ENCODE results near the gene PLAAT4. TPM values are rescaled to one million over a fixed set of nuclear protein-coding genes. Genes with fewer than 3 reads are reported as not detected.

PLAAT4 gene
- polyA plus RNA-seq, 2 of the 4 experiments (the other 2 are of a cell fraction), result 0.74 to 1.6 TPM

DNA sequence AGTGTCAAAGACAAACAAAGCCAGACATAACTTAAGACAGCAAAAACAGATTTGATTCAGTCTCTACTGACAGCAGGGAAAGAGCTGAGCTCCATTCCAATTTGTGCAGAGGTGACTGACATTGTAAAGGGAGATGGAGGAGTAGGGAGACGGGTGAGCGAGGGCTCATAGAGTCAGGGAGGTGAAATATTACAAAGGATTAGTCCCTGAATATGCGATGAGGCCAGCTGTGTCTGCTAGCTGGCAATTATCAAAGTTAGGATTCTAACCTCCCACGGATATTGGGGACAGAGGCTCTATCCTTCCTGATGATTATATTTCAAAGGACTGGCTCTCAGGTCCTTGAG is 18.2 kb downstream of the PLAAT4 start:
- Histone ChIP-seq H3K4me3 (no peak overlapping the region), H3K4me2 (no peak overlapping the region), H3K9me3 (no peaks in the 10 kb centered on the region), H3K27ac (no peak overlapping the region), H3K4me1 (no peaks in the 10 kb centered on the region)
- ATAC-seq (no peak), DNase-seq (ENCODE audit: low read depth in 1 of 2, low spot score in 1 of 2) (no peak), FAIRE-seq (no peak)
- TF ChIP-seq NR3C1 (IDR thresholded peaks at IDR 0.05) (no peak), MAFK (IDR thresholded peaks at IDR 0.05; ENCODE audit: partially characterized antibody) (no peak), KDM5A (IDR thresholded peaks at IDR 0.05) (no peak), POLR2A (IDR thresholded peaks at IDR 0.05; ENCODE audit: low read length) (no peak), HMGXB4 (CRISPR knock-in tag; IDR thresholded peaks at IDR 0.05; ENCODE audit: borderline replicate concordance) (no peak), PHF8 (IDR thresholded peaks at IDR 0.05; ENCODE audit: borderline replicate concordance, low read depth) (no peak), ZC3H11A (IDR thresholded peaks at IDR 0.05) (no peak), E2F6 (IDR thresholded peaks at IDR 0.05; ENCODE audit: borderline replicate concordance, low read depth) (no peak), FOXS1 (CRISPR knock-in tag; IDR thresholded peaks at IDR 0.05) (no peak), ELK1 (IDR thresholded peaks at IDR 0.05; ENCODE audit: low read depth, low read length) (no peak), TP53 (CRISPR knock-in tag; IDR thresholded peaks at IDR 0.05) (no peak), ZNF302 (CRISPR knock-in tag; IDR thresholded peaks at IDR 0.05) (no peak), ZFP36 (IDR thresholded peaks at IDR 0.05; ENCODE audit: borderline replicate concordance, partially characterized antibody) (no peak), RNF2 (IDR thresholded peaks at IDR 0.05; ENCODE audit: borderline replicate concordance, low read depth) (no peak), EP300 (IDR thresholded peaks at IDR 0.05) (no peak), PBX3 (IDR thresholded peaks at IDR 0.05) (no peak), RARB (CRISPR knock-in tag; IDR thresholded peaks at IDR 0.05) (no peak)
- TF ChIP-seq, protein P1, sequence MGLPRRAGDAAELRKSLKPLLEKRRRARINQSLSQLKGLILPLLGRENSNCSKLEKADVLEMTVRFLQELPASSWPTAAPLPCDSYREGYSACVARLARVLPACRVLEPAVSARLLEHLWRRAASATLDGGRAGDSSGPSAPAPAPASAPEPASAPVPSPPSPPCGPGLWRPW (IDR thresholded peaks at IDR 0.05), result no peak
- TF ChIP-seq, protein P2, sequence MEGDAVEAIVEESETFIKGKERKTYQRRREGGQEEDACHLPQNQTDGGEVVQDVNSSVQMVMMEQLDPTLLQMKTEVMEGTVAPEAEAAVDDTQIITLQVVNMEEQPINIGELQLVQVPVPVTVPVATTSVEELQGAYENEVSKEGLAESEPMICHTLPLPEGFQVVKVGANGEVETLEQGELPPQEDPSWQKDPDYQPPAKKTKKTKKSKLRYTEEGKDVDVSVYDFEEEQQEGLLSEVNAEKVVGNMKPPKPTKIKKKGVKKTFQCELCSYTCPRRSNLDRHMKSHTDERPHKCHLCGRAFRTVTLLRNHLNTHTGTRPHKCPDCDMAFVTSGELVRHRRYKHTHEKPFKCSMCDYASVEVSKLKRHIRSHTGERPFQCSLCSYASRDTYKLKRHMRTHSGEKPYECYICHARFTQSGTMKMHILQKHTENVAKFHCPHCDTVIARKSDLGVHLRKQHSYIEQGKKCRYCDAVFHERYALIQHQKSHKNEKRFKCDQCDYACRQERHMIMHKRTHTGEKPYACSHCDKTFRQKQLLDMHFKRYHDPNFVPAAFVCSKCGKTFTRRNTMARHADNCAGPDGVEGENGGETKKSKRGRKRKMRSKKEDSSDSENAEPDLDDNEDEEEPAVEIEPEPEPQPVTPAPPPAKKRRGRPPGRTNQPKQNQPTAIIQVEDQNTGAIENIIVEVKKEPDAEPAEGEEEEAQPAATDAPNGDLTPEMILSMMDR (IDR thresholded peaks at IDR 0.05), result no peak
- CTCF ChIA-PET, result no interaction called here
- WGBS (ENCODE audit: missing lambda C conversion rate), result 78% methylated on average over 4 of the region's 4 CpGs
- POLR2A ChIA-PET, result no interaction called here

DNA sequence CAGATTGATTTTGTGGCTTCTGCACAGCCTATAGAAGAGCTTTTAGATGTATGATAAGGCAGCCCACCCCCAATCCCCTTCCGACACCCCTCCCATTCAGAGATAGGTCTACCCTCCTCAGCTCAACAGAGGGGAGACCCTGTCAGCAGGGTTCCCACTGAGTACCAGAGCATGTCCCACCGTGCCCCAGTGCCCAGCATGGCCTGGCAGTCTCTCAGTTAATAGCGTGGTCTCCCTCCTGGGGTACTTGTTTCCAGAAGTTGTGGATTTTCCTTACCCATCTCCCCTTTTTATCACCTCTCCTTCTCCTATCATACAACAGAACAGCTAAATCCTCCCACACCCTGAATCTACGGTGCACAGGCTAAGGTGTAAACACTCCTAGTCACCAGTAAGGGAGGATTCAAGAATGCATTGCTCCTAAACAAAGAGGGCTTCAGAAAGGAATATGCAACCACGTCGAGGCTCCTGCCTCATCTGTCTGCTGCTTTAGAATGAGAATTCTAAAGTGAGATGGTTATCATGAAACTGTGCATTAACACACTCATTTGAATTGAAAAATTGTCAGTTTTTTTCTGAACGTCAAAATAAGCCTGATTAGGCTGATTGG is 19.9 kb downstream of the PLAAT4 start:
- ChIA-PET CTCF (no interaction called here), POLR2A (no interaction called here)
- H3K4me2 ChIP-seq, result no peak overlapping the region
- peaks cover 5% of the 10 kb centered on the region; the same call in 1 of the 3 replicates for H3K4me1 ChIP-seq
- no peak for DNase-seq (ENCODE audit: low read depth in 1 of 2, low spot score in 1 of 2)
- H3K27ac ChIP-seq, result no peak overlapping the region
- no peak overlapping the region for H3K4me3 ChIP-seq
- WGBS (ENCODE audit: missing lambda C conversion rate), result 70% methylated on average over 7 of the region's 7 CpGs
- no peaks in the 10 kb centered on the region for H3K9me3 ChIP-seq
- no peak for ATAC-seq
- no peak for FAIRE-seq
- no peak for TF ChIP-seq CHD2 (IDR thresholded peaks at IDR 0.05; ENCODE audit: low read length, partially characterized antibody)
- no peak for TF ChIP-seq POLR2AphosphoS2 (conservative IDR thresholded peaks at IDR 0.05; ENCODE audit: low read length)
- no peak for TF ChIP-seq RARB (CRISPR knock-in tag; IDR thresholded peaks at IDR 0.05)
- TF ChIP-seq MYC (IDR thresholded peaks at IDR 0.05; ENCODE audit: borderline replicate concordance, low read length), result no peak
- TF ChIP-seq EP300 (IDR thresholded peaks at IDR 0.05), result no peak
- no peak for TF ChIP-seq FOSB (CRISPR knock-in tag; IDR thresholded peaks at IDR 0.05)
- no peak for TF ChIP-seq HOXA7 (CRISPR knock-in tag; IDR thresholded peaks at IDR 0.05)
- TF ChIP-seq PHF8 (IDR thresholded peaks at IDR 0.05; ENCODE audit: borderline replicate concordance, low read depth), result no peak
- no peak for TF ChIP-seq FOSL2 (IDR thresholded peaks at IDR 0.05)
- no peak for TF ChIP-seq FOSL2 (CRISPR knock-in tag; IDR thresholded peaks at IDR 0.05)
- TF ChIP-seq EHMT2 (IDR thresholded peaks at IDR 0.05; ENCODE audit: low read depth), result no peak
- TF ChIP-seq NFE2L2 (conservative IDR thresholded peaks at IDR 0.05; ENCODE audit: low read length), result no peak
- no peak for TF ChIP-seq EHF (CRISPR knock-in tag; IDR thresholded peaks at IDR 0.05)
- no peak for TF ChIP-seq BHLHE40 (IDR thresholded peaks at IDR 0.05; ENCODE audit: low read depth, low read length)
- TF ChIP-seq HEYL (CRISPR knock-in tag; IDR thresholded peaks at IDR 0.05), result no peak
- no peak for TF ChIP-seq ESRRA (IDR thresholded peaks at IDR 0.05; ENCODE audit: borderline replicate concordance, low read length)
- TF ChIP-seq KDM1A (IDR thresholded peaks at IDR 0.05; ENCODE audit: low read depth), result no peak
- TF ChIP-seq RFX5 (IDR thresholded peaks at IDR 0.05), result no peak
- TF ChIP-seq CBX2 (IDR thresholded peaks at IDR 0.05; ENCODE audit: borderline replicate concordance, low read depth), result no peak
